Fibroblast of pulmonary artery (primary cell): Measurements from ENCODE around the gene SARS1.

Experiments
- DNase-seq: peaks from one replicate; pipeline ENCODE4 v3.0.0-alpha.2; 2010; ENCODE audit warnings: low read depth
- H3K4me3 ChIP-seq: replicated peaks from 2 replicates; pipeline ENCODE4 v1.5.1; 2011; ENCODE audit warnings: low read depth, mild to moderate bottlenecking, control low read depth, low read length, moderate library complexity
- CTCF ChIP-seq: IDR thresholded peaks from 2 replicates; pipeline ENCODE4 v1.5.1; 2011; ENCODE audit warnings: mild to moderate bottlenecking, control low read depth, low read length, inconsistent platforms; ENCODE audit errors: missing control alignments

The SARS1 gene

GRCh38 chr1:109263597-109264378, 50.1 kb downstream of the SARS1 start:
- peak; percentile 98 for TF ChIP-seq CTCF
- DNase-seq: peak; percentile 85
- no peak overlapping the region for H3K4me3 ChIP-seq

GRCh38 chr1:109264379-109264755, 50.6 kb downstream of the SARS1 start:
- no peak overlapping the region for H3K4me3 ChIP-seq
- DNase-seq: no peak

GRCh38 chr1:109265016-109265415, 51.3 kb downstream of the SARS1 start:
- DNase-seq: no peak
- no peak for TF ChIP-seq CTCF
- H3K4me3 ChIP-seq: no peak overlapping the region

More at GRCh38 chr1:109264379-109264755, 50.6 kb downstream of the SARS1 start:
- TF ChIP-seq CTCF: no peak

GRCh38 chr1:109265741-109266330, 52.1 kb downstream of the SARS1 start:
- DNase-seq: no peak
- no peak overlapping the region for H3K4me3 ChIP-seq
- no peak for TF ChIP-seq CTCF

GRCh38 chr1:109266965-109267364, 53.2 kb downstream of the SARS1 start:
- TF ChIP-seq CTCF: no peak
- H3K4me3 ChIP-seq: no peak overlapping the region
- peak; percentile 55 for DNase-seq

- TF ChIP-seq CTCF: no peak
- no peak for DNase-seq
- no peak overlapping the region for H3K4me3 ChIP-seq
Measured at GRCh38 chr1:109267743-109268300, 54.1 kb downstream of the SARS1 start.
